Measurements from ENCODE around the gene LRFN5. TPM values are rescaled to one million over a fixed set of nuclear protein-coding genes. Genes with fewer than 3 reads are reported as not detected.

The LRFN5 gene
- total and polyA plus RNA-seq, 2 of the 8 experiments (the other 6 are each of a cell fraction or from before 2014, with no cell fraction given) = 0.85 to 4.7 TPM

DNA sequence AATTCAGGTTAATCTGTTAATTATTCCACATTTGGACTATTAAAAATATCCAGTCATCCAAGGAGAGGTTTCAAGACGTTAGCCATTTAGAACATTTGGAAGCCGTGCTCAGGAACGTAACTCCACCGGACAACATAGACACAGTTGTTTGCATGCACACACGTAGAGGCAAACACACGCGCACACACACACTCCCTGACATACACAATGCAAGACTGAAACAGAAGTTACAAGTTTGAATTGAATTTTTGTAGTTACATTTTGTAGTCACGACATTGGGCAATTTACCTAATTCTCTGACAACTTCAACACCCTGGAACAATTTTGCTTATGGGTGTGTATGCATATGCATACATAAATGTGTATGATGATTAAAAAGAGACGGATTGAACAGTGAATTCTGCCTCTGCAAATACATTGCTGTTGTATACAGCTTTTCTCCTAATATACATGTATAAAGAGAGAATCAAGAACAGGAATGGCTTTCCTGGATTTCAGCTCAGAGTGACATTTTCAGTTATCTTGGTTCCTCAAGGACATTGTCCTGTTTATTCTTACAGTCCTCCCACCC is 298.8 kb downstream of the LRFN5 start:
- no peak overlapping the region for H2AK5ac ChIP-seq (ENCODE audit: low read depth, low read length)
- POLR2A ChIA-PET (ENCODE audit: partially characterized antibody) = no interaction called here
- TF ChIP-seq KDM4A (IDR thresholded peaks at IDR 0.05; ENCODE audit: low read depth, low read length, severe bottlenecking) = no peak
- TF ChIP-seq POLR2A (IDR thresholded peaks at IDR 0.05; ENCODE audit: control extremely low read depth in 1 of 2, low read depth in 2 of 2, low read length in 2 of 2) = no peak
- no peak for TF ChIP-seq FOSL1 (IDR thresholded peaks at IDR 0.05; ENCODE audit: insufficient read depth, low read depth, low read length)
- no peak for TF ChIP-seq ZNF274 (IDR thresholded peaks at IDR 0.05; ENCODE audit: borderline replicate concordance, extremely low read depth, low read length)
- TF ChIP-seq SAP30 (IDR thresholded peaks at IDR 0.05; ENCODE audit: insufficient read depth, insufficient replicate concordance, low read length) = no peak
- no peak for TF ChIP-seq EGR1 (IDR thresholded peaks at IDR 0.05; ENCODE audit: borderline replicate concordance, low read depth, low read length)
- TF ChIP-seq KDM1A (IDR thresholded peaks at IDR 0.05; ENCODE audit: borderline replicate concordance, low read length) = no peak
- TF ChIP-seq RFX5 (IDR thresholded peaks at IDR 0.05; ENCODE audit: borderline replicate concordance, low read depth, low read length) = no peak
- TF ChIP-seq CBX8 (IDR thresholded peaks at IDR 0.05; ENCODE audit: borderline replicate concordance, low read depth, low read length) = no peak
- TF ChIP-seq KDM5A (IDR thresholded peaks at IDR 0.05; ENCODE audit: low read length) = no peak
- no peak for TF ChIP-seq CHD1 (IDR thresholded peaks at IDR 0.05; ENCODE audit: low read depth, low read length)
- TF ChIP-seq CHD2 (IDR thresholded peaks at IDR 0.05; ENCODE audit: low read length) = no peak
- no peak for TF ChIP-seq TAF7 (optimal IDR thresholded peaks at IDR 0.05; ENCODE audit: borderline replicate concordance, low read depth, low read length)
- no peak for TF ChIP-seq BACH1 (IDR thresholded peaks at IDR 0.05; ENCODE audit: low read length)
- no peak for TF ChIP-seq POU5F1 (IDR thresholded peaks at IDR 0.05; ENCODE audit: low read depth, low read length)

More for the DNA sequence above, 298.8 kb downstream of the LRFN5 start:
- FAIRE-seq = no peak
- no peak overlapping the region for H2BK5ac ChIP-seq (ENCODE audit: low read depth, low read length)
- CTCF ChIA-PET (ENCODE audit: partially characterized antibody) = interaction anchor here (1.3 kb wide), 1 partner anchor 625 kb away, joined by 4 read pairs; no protein-coding TSS in a partner anchor
- no peak overlapping the region for H4K8ac ChIP-seq (ENCODE audit: extremely low read depth, insufficient read depth, low read length)
- H4K91ac ChIP-seq (replicated peaks; ENCODE audit: insufficient read length, low read length) = no peak overlapping the region
- no peaks in the 10 kb centered on the region for H3K9me3 ChIP-seq (ENCODE audit: insufficient read depth in 2 of 2, low read depth in 1 of 2, low read length in 1 of 2)
- no peak overlapping the region for H3K4me2 ChIP-seq (ENCODE audit: insufficient read depth in 1 of 2, low read depth in 2 of 2, low read length in 2 of 2)
- H3K56ac ChIP-seq (replicated peaks; ENCODE audit: insufficient read length, low read depth, low read length) = no peak overlapping the region
- no peak overlapping the region for H3K4me3 ChIP-seq (ENCODE audit: extremely low read depth in 1 of 4, insufficient read depth in 2 of 4, low read depth in 3 of 4, low read length in 4 of 4)
- no peak overlapping the region for H3K14ac ChIP-seq (ENCODE audit: insufficient read length)
- no peak overlapping the region for H3K9ac ChIP-seq (replicated peaks in 1 of 4; ENCODE audit: extremely low read depth in 1 of 4, low read depth in 3 of 4, low read length in 3 of 4)
- no peak overlapping the region for H3K23ac ChIP-seq (ENCODE audit: insufficient read length)
- DNase-seq (ENCODE audit: low read depth in 1 of 2, low spot score in 2 of 2) = no peak
- no peaks in the 10 kb centered on the region for H3K23me2 ChIP-seq (ENCODE audit: low read depth, low read length)
- no peaks in the 10 kb centered on the region for H3K4me1 ChIP-seq (replicated peaks in 1 of 4; ENCODE audit: control insufficient read depth in 3 of 4, insufficient read depth in 4 of 4, low read length in 3 of 4)
- no peak overlapping the region for H2BK120ac ChIP-seq (replicated peaks; ENCODE audit: low read depth, low read length)
- 97% methylated on average over 9 of the region's 9 CpGs; no CpG with 5 or more reads in 1 of the 2 experiments for WGBS, 2 experiments (ENCODE audit: extremely low coverage in 1 of 2, insufficient coverage in 1 of 2, insufficient read length in 1 of 2, insufficient replicate concordance in 2 of 2, low coverage in 1 of 2, low lambda C conversion rate in 2 of 2, missing lambda C conversion rate in 1 of 2)
- H3K36me3 ChIP-seq (ENCODE audit: control insufficient read depth in 2 of 4, insufficient read depth in 4 of 4, low read length in 3 of 4) = no peaks in the 10 kb centered on the region
- no peak overlapping the region for H2BK12ac ChIP-seq (ENCODE audit: low read depth, low read length)
- no peaks in the 10 kb centered on the region for H3K79me1 ChIP-seq (ENCODE audit: low read depth, low read length)
- H3K27me3 ChIP-seq (replicated peaks in 1 of 4; ENCODE audit: control insufficient read depth in 3 of 4, extremely low read depth in 1 of 4, insufficient read depth in 3 of 4, low read length in 3 of 4) = no peaks in the 10 kb centered on the region
- no peak overlapping the region for H2AFZ ChIP-seq (ENCODE audit: low read length)
- H3K18ac ChIP-seq (ENCODE audit: extremely low read depth, low read length) = no peak overlapping the region
- no peak overlapping the region for H3K27ac ChIP-seq (ENCODE audit: low read depth, low read length)
- H4K20me1 ChIP-seq (replicated peaks in 1 of 2; ENCODE audit: control insufficient read depth in 1 of 2, insufficient read depth in 2 of 2, low read length in 2 of 2) = no peaks in the 10 kb centered on the region
- no peak overlapping the region for H2BK20ac ChIP-seq (ENCODE audit: low read length)
- no peak overlapping the region for H4K5ac ChIP-seq (ENCODE audit: insufficient read length, low read depth, low read length)
- no peak overlapping the region for H2BK15ac ChIP-seq (ENCODE audit: low read length)
- no peak overlapping the region for H3K4ac ChIP-seq (replicated peaks; ENCODE audit: insufficient read length, low read depth, low read length)
- H3K79me2 ChIP-seq (ENCODE audit: control insufficient read depth in 1 of 2, insufficient read depth in 2 of 2, low read length in 2 of 2) = no peaks in the 10 kb centered on the region

Measured in H1 (cell line).